SK-N-DZ (cell line): ENCODE measurements around the gene GPR161.

Source experiments
- DNase-seq: peaks from one replicate; pipeline ENCODE4 v3.0.0-alpha.2; 2015; ENCODE audit warnings: low spot score

GPR161 gene

GRCh38 chr1:168148916-168149315 lies 12.2 kb upstream of the GPR161 start:
- no peak for DNase-seq

GRCh38 chr1:168146626-168147025 lies 9.9 kb upstream of the GPR161 start:
- no peak for DNase-seq

- DNase-seq, result no peak
Measured at GRCh38 chr1:168146160-168146539, 9.4 kb upstream of the GPR161 start.

GRCh38 chr1:168145184-168146159 lies 8.7 kb upstream of the GPR161 start:
- DNase-seq, result peak; percentile 80

GRCh38 chr1:168141871-168142385 lies 5.2 kb upstream of the GPR161 start:
- no peak for DNase-seq

GRCh38 chr1:168139070-168139469 lies 2.3 kb upstream of the GPR161 start:
- DNase-seq, result no peak

- DNase-seq, result no peak
Measured at GRCh38 chr1:168138134-168138533, 1.4 kb upstream of the GPR161 start.

- DNase-seq, result no peak
Measured at GRCh38 chr1:168137515-168137821, 738 bp upstream of the GPR161 start.

- peak; percentile 29 for DNase-seq
Measured at GRCh38 chr1:168135921-168136708, 615 bp downstream of the GPR161 start.

GRCh38 chr1:168135116-168135920 lies 1.4 kb downstream of the GPR161 start:
- peak; percentile 28 for DNase-seq

- no peak for DNase-seq
Measured at GRCh38 chr1:168134642-168135041, 2.1 kb downstream of the GPR161 start.

- no peak for DNase-seq
Measured at GRCh38 chr1:168134132-168134531, 2.6 kb downstream of the GPR161 start.

- DNase-seq, result no peak
Measured at GRCh38 chr1:168129933-168130332, 6.8 kb downstream of the GPR161 start.

GRCh38 chr1:168127503-168127902 lies 9.2 kb downstream of the GPR161 start:
- DNase-seq, result no peak

GRCh38 chr1:168125051-168125450 lies 11.7 kb downstream of the GPR161 start:
- DNase-seq, result no peak

- no peak for DNase-seq
Measured at GRCh38 chr1:168121401-168122011, 15.2 kb downstream of the GPR161 start.

- no peak for DNase-seq
Measured at GRCh38 chr1:168119750-168120149, 17.0 kb downstream of the GPR161 start.

- DNase-seq, result no peak
Measured at GRCh38 chr1:168116327-168116799, 20.4 kb downstream of the GPR161 start.

GRCh38 chr1:168114845-168115244 lies 21.9 kb downstream of the GPR161 start:
- no peak for DNase-seq

GRCh38 chr1:168112673-168113305 lies 23.9 kb downstream of the GPR161 start:
- no peak for DNase-seq
